Left colon (tissue), 2 donors: ENCODE results near the gene SH2B2. TPM values are rescaled to one million over a fixed set of nuclear protein-coding genes. Genes with fewer than 3 reads are reported as not detected.

Source experiments
- ATAC-seq: fragments of 200-7000 bp; cut with Tn5 transposase; one replicate; pipeline ENCODE4 v1.9.1; 2020; ENCODE audit warnings: mild to moderate bottlenecking, moderate library complexity
- DNase-seq, 2 donors: peaks; one replicate each; pipeline ENCODE4 v3.0.0-alpha.2; 2020
- intact Hi-C, 2 donors: fragments of 100-400 bp; cut with DNase I in 1 of 2; cut with micrococcal nuclease in 1 of 2; formaldehyde crosslinking; loops; one replicate each; pipeline versions ENCODE4 v1.11.2 to v1.14.0; 2022; cut with DNase I, micrococcal nuclease
- total RNA-seq, 2 donors: library from RNA; stranded (reverse); fragmentation: NEBNext Ultra II Directional; extraction: Animal tissue kit (Norgen Biotek cat#: 25700); gene quantifications; one replicate each; pipeline ENCODE4 v1.2.1, GENCODE V29; 2021
- donor health status: DM: no; HTN: no; CAD: no.
- donor health status: DM: yes; HTN: yes; CAD: no.

Gene SH2B2
- total RNA-seq, 2 donors from 2014 or later, result 3.2 to 3.3 TPM

DNA sequence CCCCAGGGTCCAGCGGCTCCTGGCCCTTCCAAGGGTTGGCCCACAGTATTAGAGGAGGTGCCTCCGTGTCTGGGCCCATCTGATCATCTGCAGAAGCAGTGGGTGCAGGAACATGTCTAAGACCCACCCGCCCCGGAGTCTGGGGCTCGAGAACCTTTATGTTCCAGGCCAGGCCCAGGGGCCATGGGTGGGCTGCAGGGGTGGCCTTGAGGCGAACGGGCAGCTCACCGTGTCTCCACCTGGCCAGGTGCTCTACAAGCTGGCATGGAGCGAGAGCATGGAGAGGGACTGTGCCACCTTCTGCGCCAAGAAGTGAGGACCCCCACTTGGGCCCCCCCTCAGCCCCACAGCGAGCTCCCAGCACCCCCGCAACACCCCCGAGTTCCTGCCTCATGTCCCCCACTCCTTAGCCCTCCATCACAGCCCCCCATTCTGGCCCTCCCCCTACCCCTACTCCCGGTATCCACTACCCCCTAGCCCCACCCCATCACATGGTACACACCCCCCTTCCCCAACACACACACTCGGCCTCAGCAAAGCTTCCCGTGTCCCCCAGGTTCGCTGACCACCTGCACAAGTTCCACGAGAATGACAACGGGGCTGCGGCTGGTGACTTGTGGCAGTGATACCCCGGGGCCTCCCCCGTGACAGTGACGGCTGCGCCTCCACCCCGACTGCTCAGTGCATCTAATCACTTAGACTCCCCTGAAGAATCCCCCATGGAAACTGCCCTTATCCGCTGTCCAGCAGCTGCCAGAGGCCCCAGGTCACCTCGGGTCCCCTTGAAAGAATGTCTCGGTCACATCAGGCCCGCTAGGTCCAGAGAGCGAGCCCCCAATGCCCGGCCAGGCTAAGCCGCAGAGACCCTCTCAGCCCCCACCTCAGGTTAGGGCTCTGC is 4.0 kb upstream of the SH2B2 start:
- DNase-seq (no peak), ATAC-seq (no peak)
- intact Hi-C loops, result loop anchor here (5.0 kb wide), 1 partner anchor 110 kb away; no protein-coding TSS in a partner anchor

DNA sequence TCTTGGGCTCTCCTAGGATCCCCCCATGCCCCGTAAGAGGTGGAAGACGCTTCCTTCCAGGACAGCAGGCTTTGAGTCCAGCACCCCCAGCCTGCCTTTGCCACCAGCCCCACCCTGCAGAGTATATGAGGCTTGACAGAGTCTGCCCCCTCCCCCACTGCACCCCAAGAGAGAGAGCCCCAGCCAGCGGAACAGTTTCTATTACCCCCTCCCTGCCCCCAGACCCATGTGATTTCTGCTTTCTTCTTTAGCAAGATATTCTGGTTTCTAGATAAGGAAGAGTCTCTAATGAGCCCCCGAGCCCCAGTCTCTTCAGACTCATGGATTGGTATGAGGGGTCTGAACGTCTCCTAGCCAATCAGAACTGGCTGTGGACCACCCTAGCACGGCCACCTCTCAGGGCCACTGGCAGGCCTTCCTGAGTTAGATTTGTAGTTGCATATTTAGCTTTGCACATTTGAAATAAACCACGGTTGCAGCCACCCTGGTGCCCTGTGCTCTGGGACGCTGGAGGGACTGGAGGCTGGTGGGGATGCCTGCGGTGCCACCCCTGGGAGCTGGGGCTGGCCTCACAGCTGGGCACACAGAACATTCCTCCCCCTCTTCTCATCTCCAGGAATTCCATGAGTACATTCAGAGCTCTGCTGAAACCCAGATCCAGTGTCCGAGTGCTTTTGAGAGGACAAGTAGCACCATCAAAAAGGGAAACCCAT is 3.0 kb upstream of the SH2B2 start:
- no peak for ATAC-seq
- intact Hi-C loops, result loop anchor here (5.0 kb wide), 1 partner anchor 109 kb away; no protein-coding TSS in a partner anchor
- DNase-seq, result no peak

DNA sequence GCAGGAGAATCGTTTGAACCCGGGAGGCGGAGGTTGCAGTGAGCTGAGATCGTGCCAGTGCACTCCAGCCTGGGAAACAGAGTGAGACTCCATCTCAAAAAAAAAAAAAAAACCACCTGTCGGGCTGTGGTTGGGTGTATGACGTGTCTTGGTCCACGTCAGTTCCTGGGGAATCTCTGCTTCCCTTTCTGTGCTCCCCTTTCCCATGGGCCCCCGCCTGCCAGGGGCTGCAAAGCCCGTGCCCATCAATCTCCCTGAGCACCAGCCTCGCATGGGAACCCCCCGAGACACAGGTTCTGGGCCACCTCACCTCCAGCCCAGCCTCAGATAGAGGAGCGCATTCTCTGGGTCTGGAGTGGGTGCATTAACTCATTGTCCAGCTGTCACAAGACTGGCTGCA is 2.3 kb upstream of the SH2B2 start:
- intact Hi-C loops, result loop anchor here (5.0 kb wide), 1 partner anchor 108 kb away; no protein-coding TSS in a partner anchor
- ATAC-seq (no peak), DNase-seq (no peak)

DNA sequence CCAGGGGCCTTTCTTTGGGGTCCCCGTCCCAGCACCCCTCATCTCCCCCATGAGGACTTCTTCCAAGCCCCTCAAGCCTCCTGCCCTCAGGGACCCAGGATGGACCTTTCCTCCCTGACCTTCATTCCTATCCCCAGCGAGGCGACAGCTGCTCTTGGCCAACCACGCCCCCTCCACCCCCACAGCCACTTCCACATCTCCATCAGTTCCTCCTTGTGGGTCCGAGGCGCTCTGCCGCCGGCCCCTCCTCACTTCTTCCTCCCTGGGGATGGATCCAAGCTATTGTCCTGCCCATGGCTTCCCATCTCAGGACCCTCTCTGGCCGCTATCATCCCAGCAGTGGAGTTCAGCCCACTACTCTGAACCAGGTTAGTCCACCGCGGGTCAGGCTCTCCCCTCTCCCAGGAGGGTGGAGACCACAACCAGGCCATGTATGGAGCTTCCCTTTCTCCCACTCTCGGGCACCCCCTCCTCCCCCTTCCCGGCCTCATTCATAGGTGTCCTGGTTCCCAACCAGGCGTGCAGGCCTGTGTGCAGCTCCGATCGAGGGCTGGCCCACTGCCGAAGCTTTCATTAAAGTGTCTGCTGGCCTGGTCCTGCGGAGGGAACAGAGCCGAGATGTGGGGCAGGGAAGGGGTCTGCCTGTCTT is 1.7 kb upstream of the SH2B2 start:
- intact Hi-C loops, result loop anchor here (5.0 kb wide), 1 partner anchor 107 kb away; no protein-coding TSS in a partner anchor
- peak; percentile 56 to 63 for DNase-seq
- no peak for ATAC-seq

DNA sequence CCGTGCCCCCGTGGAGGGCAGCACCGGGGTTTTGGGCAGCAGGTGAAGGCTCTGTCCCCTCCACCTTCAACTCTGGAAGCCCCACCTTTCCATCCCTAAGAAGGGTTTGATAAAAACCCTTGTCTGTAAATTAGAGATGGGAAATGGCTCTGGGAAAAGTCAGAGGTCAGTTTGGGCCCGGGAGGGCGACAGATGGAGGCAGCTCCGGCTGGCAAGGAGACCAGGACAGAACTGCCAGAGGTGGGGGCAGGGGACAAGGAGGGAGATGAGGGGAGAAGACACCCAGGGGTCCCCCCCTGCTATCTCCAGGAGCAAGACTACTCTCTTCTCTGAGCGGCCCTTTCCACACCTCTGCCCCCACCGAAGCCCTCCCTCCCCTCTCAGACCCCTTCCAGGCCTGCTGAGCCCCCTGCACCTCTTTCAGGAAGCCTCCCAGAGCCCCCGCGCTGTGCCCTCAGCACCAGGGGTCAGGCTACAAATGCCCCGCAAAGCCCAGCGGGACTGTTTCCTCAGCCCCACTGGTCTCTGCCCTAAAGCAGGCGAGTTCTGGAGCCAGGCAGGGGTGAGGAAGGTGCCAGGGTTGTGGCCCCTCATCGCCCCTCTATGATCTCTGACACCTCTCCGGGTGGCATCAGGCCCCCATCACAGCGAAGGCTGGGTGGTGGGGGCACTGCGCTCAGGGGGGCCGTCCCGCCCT is 980 bp upstream of the SH2B2 start:
- ATAC-seq (no peak), DNase-seq (no peak)
- intact Hi-C loops, result no loop called here

DNA sequence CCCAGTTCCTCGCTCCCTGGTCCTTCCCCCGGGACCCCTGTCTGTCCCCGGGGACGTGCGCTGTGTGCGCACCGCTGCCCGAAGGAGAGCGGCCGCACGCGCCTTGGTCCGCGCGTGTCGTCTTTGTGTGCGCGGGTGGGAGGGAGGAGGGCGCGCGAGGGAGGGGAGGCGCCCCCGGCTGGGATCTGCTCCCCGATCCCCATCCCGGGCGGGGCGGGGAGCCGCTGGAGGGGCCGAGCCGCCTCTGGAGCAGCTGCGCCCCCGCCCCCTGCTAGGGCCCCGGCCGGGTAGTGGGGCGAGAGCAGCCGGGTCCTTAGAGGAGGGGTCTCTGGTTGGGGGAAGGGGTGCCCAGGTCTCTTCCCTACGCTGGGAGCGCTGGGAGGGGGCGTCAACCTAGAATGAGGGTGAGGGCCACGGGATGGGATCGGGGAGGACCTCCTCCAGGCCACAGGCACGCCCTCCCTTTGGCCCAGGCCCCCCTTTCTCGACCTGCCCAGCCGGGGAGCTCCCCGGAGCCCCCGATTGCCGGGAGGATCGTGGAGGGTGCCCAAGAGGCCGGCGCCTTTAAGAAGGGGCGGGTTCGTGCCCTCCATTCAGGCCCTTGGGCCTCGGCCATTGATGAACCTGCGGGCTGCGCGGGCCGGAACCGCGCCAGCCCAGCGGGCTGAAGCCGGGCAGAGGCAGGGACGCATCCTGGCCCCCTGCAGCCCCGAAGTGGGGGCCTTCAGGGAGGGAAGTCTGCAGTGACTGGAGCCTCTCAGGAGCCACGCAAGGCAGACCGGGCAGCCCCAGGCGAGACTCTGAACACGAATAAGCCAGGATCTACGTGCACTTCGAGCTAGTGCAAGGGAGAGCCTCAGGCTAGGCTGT is 678 bp downstream of the SH2B2 start:
- peak; percentile 61 for ATAC-seq
- intact Hi-C loops, result no loop called here
- peak; percentile 50 to 67 for DNase-seq

DNA sequence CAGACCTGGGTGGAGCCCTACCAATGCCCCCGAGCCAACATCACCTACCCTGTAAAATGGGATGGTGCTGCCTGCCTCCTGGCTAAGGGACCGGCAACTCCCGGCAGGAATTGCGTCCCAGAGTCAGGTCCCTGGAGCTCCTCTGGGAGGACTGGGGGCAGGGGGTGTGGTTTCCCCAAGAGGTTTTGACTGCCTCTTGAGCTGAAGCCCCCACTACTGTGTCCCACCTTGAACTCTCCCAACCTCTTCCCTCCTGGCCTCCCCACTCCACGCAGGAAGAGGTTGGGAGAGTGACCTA is 1.3 kb downstream of the SH2B2 start:
- intact Hi-C loops, result no loop called here

DNA sequence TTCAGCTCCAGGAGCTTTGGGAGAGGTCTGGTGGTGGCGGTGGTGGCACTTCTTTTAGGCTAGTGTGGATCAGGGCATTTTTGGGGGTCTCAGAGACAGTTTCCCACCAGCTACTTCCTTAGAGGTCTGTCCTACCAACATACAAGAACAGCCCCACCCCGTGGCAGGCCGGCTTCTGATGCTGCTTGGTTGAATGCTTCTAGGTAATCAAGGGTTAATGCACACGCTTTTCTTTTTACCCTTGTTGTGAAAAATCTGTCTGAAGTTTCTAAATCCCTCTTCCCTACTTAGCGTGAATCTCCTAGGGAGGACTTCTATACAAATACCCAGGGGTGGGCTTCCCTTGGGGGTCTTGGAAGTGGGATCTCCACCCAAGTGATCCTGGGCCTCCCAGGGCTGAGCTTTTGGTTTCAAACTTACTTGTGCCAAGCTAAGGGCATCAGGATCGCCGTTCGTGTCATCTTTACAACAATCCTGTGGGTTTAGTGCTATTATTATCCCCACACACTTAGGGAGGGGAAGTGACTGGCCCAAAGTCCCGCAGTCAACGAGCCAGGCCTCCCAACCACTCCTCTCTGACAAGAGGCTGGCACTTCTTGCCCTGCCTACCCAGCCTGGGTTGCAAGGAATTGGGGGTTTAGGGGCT is 1.7 kb downstream of the SH2B2 start:
- DNase-seq (no peak), ATAC-seq (no peak)
- intact Hi-C loops, result no loop called here

More for the DNA sequence above, 1.3 kb downstream of the SH2B2 start:
- ATAC-seq (no peak), DNase-seq (peak in 1 of 2 donors; percentile 28)

DNA sequence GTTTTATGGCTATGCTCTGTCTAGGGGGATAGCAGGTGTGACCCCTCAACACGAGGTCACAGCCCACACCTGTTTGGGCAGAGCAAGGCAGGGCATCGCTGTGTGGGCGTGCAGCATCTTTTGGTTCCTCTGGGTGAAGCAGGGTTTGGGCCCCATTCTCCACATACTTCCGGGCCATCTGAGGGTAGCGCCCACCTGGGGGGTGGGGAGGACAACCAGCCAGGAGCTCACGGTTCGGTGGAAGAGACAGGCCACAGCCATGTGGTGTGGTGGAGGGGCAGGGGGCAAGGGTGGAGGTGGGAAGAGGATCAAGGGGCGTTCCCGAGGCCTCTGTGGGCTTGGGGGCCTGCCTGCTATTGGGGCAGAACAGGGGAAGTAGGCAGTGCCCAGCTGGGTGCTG is 2.4 kb downstream of the SH2B2 start:
- intact Hi-C loops, result no loop called here
- ATAC-seq (no peak), DNase-seq (no peak)

DNA sequence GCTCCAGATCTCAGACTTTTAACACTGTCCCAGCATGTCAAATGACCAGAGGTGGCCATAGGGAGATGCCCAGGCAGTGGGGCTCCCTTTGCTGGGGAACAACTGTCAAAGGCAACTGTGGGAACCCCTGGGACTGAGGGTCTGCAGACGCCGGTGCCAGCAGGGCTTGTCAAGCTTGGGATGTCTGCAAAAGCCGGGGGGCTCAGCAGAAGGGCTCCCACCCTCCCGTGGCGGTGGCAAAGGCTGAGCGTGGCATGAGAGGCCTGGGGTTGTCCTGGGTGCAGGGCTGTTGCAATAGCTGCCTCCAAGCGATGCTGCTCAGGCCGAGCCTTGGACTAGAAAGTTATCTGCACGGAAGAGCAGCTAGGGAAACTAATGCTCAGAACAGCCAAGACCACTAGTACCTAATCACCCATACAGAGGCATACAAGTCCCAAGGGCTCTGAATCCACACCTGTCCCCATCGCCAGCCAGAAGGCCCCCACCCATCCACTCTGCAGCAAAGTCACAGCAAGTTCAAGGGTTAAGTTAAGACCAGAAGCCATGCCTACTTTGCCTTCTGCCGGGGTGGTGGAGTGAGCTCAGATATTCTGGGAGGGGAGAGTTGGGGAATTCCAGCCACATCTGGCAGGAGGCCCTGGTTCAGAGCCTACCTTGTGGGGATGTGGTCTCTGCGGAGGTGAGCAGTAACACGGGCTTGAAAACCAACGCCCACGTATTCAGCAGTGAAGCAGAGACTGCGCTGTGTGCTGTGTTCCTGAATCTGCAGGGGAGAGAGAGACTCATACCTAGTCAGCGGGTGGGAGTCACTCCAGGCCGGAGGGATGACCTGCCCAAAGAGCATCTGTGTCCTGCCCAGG is 4.6 kb downstream of the SH2B2 start:
- ATAC-seq (no peak), DNase-seq (no peak)
- intact Hi-C loops, result no loop called here

DNA sequence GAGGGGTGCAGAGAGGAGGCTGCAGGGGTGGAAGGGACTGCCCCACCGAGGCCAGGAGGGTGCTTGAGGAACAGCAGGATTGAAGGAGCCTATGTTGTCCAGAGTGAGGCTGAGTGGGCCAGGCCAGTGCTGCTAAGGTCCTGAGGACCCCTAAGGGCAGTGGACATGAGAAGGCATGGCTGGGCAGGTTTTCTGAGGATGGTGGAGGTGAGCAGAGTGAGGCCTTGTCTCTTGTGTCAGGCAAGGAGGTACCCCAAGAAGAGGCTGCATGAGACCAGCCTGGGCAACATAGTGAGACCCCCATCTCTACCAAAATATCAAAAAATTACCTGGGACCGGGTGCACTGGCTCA is 5.2 kb downstream of the SH2B2 start:
- ATAC-seq, result no peak
- intact Hi-C loops, result no loop called here

DNA sequence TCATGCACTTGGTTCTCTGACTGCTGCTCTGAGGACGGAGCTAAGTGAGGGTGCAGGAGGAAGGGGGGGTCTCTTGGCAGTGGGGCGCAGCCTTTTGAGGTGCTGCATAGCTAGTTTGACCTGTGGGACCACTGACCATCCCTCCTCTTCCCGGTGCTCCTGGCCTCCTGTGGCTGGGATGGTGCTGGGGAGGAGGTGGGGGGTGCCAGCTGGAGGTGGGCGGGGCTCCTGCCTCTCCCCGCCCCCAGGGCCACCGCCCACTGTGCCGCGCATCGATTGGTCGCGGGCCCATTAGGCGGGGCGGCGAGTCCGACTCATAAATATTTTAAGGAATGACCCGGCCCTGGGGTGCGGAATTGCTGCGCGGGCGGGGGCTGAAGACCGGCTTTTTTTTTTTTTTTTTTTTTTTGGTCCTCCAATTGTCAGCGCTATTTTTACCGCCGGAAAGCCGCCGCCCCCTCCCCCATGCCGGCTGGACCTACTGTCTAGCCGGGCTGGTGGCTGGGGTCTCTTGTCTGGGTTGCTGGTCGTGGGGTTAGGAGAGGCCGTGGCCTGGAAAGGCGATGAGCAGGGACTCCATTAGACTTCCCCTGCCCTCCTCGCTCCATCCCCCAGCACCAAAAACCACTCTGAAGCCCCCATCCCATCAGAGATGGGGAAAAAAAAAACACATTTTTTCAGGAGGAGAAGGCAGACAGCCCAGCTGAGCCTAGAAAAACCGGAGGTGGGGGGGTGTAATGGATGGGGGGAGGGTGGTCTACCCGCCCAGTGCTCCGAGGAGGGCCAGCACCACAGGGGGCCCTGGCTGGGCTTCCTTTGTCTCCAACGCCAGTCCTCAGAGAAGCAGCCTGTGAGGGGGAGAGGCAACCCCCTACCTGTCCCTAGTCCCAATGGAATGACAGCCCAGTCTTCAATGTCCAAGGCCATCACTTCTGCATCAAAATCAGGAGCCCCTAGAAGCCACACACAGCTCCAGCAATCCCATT is 6.4 kb downstream of the SH2B2 start:
- ATAC-seq, result no peak
- intact Hi-C loops, result no loop called here
- no peak for DNase-seq

More for the DNA sequence above, 5.2 kb downstream of the SH2B2 start:
- DNase-seq, result no peak

DNA sequence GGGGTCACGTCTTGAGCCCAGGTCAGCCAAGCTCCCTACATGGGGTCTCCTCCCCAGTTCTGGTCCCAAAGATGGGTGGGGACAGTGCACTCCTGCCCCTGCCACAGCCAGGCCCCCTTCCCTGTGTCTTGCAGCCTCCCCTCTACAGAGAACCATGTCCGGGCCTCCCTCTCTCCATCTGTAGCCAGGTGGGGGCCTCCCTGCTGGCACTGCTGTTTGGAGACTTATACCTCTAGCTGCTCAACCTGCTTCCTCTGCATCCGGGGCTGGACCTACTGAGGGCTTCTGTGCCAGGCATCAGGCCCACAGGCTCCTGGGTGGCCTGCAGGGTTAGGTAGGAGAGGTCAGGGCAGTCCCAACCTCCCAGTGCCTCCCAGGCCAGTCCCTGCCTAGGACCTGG is 7.9 kb downstream of the SH2B2 start:
- no peak for DNase-seq
- ATAC-seq, result no peak

DNA sequence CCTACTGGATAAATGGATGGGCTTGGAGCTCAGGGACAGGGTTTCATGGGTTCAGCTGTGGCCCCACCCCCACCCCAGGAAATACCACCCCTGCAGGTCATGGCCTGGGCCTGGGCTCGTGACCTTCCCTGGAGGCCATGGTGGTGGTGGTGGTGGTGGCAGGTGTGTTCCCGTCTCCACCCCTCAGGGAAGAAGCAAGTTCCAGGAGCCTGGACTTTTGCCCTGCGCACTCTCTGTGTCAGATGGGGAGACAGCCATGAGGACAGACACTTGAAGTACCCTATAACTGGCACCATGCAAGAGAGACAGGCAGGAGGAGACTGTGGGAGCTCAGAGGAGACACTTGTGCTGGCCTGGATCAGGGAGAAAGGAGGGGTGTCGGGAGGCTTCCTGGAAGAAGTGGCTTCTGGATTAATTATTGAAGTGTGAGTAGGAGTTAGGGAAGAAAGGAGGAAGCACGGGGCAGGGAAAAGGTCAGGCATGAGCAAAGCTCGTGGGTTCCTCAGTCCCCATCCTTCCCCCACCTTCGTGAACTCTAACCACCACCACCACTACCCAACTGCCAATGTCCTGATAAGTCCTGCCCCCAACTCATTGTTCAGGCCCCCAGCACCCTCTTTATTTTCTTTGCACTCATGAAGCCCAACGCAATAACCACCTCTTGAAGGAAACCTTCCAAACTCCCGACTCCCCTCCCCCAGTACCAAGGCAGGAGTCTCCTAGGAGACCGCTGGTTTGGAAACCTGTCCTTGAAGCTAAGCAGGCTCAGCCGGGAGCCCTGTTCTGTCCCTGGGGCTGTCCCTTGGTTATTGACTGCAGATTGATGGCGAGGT is 8.9 kb downstream of the SH2B2 start:
- DNase-seq, result no peak
- no peak for ATAC-seq
- intact Hi-C loops, result no loop called here

More for the DNA sequence above, 7.9 kb downstream of the SH2B2 start:
- intact Hi-C loops, result no loop called here

DNA sequence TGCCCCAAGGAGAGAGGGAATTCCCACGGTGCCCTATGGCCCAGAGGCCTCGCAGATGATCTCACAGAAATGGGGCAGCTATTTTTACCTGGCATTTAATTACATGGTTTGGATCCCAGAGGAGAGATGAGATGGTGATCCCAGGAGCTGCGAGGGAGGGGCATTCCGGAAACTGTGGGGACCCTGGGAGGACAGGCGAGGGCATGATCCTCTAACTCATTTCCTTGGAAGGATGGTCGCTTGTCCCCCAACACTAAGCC is 9.4 kb downstream of the SH2B2 start:
- intact Hi-C loops, result no loop called here
- ATAC-seq (no peak), DNase-seq (no peak)
